IPS-18c (cell line): ENCODE data around the gene CCDC148.

Source experiments
- H3K4me3 ChIP-seq: 2 replicates; pipeline ENCODE4 v1.7.0; 2013; ENCODE audit warnings: low read depth, mild to moderate bottlenecking, low read length, moderate library complexity; ENCODE audit not compliant: insufficient read depth
- H3K9me3 ChIP-seq: one replicate; pipeline ENCODE4 v1.6.1; 2013; ENCODE audit warnings: mild to moderate bottlenecking, low read length, moderate library complexity; ENCODE audit not compliant: control insufficient read depth, insufficient read depth

The CCDC148 gene

DNA sequence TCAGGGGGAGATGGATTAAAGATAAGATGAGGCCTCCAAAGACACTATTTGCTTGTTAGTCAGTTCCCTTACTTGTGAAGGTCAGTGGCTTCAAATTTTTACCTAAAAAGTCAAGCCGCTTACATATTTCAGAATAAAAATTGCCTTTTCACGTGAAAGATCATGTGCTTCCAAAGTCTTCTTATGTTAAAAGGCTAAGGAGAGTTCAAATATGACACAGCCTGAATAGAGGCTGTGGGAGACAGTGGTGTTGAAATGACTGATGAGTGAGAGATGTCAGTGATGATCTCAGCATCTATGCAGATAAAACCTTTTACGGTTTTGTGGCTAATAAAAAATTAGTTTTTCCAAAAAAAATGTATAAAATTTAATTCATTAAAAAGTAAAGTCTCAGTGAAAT is 314.4 kb downstream of the CCDC148 start:
- H3K9me3 ChIP-seq, result peaks cover 2% of the 10 kb centered on the region
- H3K4me3 ChIP-seq, result no peak overlapping the region

DNA sequence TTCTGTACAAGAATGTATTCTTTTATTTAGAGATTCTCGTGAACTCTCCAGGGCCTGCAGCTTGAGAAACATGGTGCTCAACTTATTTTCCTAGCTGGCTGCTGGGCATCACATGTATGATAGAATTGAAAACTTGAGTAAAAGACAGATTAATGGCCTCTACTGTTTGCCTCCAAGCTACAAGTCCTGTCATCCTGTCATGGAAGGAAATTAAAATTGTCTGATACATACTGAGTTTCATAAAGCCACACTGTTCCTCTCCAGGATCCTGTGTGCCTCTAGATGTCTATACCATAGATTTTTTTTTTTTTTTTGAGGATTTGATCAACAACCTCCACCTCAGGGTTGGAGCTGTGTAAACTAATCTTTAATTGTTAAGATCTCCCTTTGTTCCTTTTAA is 316.4 kb downstream of the CCDC148 start:
- H3K9me3 ChIP-seq, result peaks cover 2% of the 10 kb centered on the region
- H3K4me3 ChIP-seq, result no peak overlapping the region

DNA sequence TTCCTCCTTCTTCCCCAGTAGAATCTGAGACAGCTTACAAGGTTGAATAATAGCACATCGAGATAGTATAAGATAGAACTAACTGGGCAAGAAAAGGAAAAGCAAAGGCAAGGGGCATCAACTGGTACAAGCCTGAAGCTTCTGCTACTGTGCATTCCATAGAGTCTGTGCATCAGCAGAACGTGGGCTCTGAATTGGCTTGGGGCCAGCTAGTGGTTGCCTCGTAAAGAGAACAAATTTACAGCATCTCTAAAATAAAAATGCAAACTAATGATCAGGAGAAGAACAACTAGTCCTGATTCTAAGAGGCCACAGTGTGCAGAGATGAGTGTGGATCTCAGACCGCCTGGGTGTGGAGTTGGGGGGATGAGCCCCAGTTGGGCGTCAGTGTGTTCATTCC is 318.3 kb downstream of the CCDC148 start:
- Histone ChIP-seq H3K9me3 (no peaks in the 10 kb centered on the region), H3K4me3 (no peak overlapping the region)

DNA sequence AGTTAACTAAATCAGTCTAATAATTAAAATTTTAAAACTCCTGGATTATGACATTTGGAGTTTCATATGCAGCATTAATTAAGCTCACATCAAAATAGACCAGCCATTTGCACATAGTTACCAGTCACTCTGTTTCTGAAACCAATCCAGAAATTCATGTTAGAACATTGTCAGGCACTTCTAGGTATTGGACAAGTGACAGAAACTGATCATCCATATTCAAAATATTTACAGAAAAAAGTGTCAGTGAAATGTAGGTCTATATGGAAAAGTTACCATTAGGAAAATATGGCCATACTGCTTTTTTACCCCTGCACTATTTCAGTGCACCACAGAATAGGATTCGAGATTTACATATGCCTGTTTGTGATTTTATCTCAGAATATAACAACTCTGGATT is 321.5 kb downstream of the CCDC148 start:
- no peak overlapping the region for H3K4me3 ChIP-seq
- no peaks in the 10 kb centered on the region for H3K9me3 ChIP-seq

DNA sequence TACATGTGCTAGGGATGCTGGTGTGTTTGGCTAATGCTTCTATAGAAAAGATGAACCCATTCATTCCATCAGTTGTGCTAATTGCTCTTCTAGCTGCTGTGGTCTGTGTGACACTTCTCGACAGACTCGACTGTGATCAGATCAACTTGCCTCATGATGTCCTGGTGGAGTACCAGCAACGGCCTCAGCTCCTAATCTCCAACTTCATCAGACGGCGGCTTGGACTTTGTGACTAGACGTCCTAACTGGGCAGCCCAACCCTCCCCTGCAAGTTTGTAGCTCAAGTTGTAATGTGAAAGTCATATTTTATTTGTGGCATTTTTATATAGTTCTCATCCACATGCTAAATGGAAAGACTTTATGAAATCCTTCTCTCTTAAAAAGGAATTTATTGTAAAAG is 321.9 kb downstream of the CCDC148 start:
- H3K9me3 ChIP-seq, result no peaks in the 10 kb centered on the region
- H3K4me3 ChIP-seq, result no peak overlapping the region

DNA sequence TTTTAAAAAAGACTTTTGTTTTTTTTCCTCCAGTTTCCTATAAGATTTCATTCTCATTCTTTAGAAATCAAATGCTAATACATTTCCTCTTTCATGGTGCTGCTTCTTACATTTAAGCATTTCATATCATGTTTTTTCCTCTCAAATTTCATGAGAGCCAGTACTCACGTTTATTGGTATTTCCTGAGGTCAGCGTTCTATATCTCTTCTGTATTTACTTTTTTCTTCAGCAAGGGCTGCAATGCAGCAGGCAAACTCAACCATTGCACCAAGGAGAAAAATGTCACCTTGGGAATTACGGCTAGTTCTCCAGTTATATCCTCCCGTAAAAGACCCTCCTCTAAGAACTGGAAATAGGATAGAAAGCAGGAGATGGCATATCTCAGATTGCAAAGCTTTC is 322.5 kb downstream of the CCDC148 start:
- no peaks in the 10 kb centered on the region for H3K9me3 ChIP-seq
- no peak overlapping the region for H3K4me3 ChIP-seq

DNA sequence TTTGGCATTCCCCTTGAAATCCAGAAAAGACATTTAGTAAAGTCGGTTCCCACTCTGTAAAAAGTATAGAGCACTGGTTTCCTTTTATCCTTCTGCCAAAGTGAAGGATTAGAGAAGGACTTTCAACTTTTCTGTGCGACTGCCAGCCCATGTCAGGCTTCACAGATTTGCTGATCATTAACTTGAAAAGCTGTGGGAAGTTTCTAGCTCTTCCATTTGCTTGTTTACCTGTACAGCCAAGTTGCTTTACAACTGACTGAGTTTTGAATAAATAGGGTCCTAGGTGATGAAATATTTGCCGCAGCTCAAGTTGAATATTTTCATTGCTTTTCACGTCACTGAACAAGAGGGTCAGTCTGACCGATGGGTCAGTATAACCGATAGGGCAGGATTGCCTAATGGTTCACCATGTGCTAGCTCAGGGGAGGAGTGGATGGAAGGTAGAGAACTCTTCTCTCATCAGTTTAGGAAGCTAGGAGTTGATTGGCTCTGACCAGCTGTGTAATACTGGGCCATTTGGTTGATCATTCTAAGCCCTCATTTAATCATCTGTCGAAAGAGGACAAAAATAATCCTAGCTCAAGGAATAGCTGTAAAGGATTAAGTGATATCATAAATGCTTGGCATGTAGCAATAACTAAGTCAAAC is 324.5 kb downstream of the CCDC148 start:
- no peaks in the 10 kb centered on the region for H3K9me3 ChIP-seq

DNA sequence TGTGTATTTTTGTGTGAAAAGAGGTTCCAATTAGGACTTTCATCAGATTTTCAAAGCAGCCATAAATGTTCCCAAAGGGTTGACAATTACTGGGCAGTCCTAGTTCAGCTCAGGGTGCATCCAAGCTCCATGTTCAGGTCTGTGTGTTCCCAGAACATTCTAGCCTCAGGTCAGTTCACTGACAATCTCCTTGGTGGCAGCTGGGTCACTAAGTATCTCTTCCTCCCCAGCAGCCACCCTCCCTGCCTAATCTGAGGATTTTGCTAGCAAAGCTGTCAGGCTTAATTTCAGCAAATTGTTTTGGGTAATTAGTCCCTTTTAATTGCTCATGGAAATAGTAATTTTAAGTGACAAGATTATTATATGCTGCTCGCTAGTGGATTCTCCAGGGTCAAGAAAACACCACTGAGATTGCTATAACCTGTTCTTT is 325.1 kb downstream of the CCDC148 start:
- no peak overlapping the region for H3K4me3 ChIP-seq
- no peaks in the 10 kb centered on the region for H3K9me3 ChIP-seq

More for the DNA sequence above, 324.5 kb downstream of the CCDC148 start:
- H3K4me3 ChIP-seq, result no peak overlapping the region

DNA sequence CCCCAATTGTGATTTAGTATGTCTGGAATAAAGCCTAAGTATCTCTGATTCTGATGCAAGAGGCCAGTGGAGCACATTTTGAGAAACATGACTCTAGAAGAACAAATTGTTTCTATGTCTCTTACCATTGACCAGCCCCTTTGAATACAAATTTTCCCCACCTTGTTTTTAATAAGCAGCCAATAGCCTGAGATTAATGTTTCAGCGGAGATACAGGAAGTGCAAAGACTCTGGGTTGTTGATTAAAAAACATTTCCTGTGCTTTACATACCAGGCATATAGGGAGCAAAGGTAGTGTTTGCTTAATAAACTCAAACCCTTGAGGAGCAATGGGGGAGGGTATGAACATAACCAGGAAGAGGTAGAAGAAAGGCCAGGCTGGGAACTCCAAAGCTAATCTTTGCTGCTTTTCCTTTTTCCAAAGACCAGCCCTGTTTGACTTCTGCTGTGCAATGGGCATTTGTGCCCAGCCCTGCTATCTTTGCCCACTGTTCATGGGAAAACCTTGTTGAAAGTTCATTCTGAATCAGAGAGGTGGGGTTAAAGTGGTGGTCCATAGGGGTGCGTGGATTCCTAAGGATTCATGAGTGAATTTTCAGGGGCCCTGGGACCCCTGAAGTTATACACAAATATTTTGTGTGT is 325.6 kb downstream of the CCDC148 start:
- Histone ChIP-seq H3K9me3 (no peaks in the 10 kb centered on the region), H3K4me3 (no peak overlapping the region)

DNA sequence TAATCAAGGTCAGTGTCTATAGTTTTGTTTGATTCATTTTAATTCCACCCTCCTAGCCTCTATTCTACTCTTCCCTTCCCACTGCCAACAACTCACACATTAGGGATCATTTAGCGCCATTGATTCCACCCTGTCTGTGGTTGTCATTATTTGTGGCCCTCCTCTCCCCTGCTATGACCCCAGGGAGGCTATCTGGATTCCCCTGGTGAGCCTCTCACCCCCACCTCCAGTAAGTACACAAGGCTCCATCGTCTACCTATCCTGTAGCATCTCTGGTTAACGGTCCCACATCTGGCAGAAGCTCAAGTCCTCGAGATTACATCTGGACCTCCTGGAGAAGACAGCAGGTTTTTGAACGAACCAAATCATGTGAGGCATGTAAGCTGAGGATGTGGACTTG is 327.5 kb downstream of the CCDC148 start:
- Histone ChIP-seq H3K4me3 (no peak overlapping the region), H3K9me3 (no peaks in the 10 kb centered on the region)

DNA sequence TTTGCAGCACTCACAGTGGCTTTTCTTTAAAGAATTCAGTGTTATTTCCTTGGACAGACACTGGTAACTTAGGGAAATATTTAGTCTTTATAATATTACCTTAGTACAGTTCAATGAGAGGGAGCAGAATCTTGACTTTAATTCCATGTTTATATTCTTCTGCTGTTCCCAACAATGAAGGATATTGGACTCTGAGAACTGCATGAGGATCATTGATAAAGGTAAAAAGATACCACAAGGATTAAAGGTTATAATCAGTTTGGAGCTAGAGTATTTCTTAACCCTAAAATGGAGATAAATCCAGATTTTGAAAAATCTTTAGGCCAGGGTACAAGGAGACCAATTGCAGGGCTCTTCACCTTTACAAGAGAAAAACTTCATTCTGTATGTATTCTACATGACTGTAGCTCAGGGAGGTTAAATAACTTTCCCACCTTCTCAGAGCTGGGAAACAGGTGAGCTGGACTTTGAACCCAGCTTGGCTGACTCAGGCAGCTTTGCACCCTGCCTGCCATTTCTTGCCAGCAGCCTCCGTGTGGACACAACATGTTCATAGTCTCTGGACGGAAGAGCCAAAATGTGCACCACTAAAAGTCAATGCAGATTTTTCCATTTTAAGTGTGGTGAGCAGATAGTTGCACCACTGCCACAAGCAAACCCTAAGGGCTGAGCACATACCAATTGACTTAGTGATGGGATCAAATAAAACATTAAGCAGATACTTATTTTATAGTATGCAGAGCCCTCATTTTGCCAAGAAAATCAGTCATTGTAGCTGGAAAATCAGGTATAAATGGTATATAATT is 328.2 kb downstream of the CCDC148 start:
- Histone ChIP-seq H3K9me3 (no peaks in the 10 kb centered on the region), H3K4me3 (no peak overlapping the region)

DNA sequence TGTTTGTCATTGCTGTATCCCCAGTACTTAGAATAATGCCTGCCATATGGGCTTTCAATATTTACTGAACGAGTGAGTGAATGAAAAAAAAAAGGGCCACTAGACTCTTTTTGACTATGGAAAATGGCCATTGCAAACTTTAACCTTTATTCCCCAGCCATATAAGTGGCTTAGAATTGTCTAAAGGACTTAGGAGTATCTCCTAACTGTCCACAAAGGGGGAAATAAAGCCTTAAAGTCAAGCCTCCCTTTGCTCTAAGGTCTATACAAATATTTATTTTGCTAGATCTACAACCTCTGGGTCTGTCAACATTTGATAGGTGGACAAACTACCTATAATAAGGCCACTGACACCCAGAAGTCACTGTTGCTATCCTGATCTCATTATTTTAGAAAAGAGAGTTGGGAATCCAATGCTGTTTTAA is 329.2 kb downstream of the CCDC148 start:
- Histone ChIP-seq H3K9me3 (no peaks in the 10 kb centered on the region), H3K4me3 (no peak overlapping the region)

DNA sequence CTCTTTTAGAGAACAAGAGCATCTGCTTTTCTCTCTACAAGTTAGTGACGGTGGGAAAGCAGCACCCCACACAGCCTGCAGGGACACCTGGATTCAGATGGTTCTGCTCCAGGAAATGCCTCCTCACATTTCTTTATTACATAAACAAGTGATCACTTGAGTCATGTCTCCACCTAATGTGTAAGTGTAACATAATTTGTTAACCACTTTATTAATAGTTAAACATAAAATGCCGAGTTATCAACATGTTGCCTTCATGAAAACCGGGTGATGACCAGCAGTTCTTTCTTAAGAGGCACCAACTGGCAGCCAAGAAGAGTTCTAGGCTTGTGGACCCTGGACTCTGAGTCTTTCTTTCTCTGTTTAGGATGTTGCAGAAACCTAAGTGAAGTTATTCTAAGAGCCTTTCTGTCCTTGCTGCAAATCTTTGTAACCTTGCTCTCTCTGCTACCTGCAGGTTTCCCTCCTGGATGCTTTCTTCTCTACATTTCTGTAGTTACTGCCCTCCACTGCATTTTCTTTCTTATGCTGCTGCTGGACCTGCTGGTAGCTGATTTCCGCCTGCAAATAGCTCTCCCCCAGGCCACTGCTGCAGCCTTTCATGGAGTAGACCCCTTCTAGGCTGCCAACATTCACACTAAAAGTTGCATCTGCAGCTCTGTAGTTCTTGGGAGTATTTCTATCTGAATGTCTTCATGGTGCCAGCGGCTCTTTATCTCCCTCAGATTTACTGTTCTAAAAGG is 330.6 kb downstream of the CCDC148 start:
- Histone ChIP-seq H3K4me3 (no peak overlapping the region), H3K9me3 (no peaks in the 10 kb centered on the region)

DNA sequence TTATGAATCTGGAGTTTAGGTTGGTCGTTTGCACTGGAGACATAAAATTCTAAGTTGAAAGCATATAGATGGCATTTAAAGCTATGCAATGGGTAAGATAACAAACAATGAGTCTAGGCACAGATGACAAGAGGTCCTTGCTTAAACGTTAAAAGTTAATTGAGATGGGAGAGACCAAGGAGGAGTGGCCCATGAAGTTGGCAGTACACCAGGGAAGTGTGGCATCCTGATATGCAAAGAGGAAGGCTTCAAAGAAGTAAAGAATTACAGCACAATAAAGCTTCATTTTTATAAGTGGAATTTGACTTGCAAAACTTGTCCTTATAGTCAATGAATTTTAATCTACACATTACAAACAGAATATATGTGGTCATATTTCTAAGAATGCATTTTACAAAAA is 331.7 kb downstream of the CCDC148 start:
- H3K9me3 ChIP-seq, result no peaks in the 10 kb centered on the region
- no peak overlapping the region for H3K4me3 ChIP-seq
